Transverse colon (tissue), 4 donors: ENCODE measurements around the gene FGGY. TPM values are rescaled to one million over a fixed set of nuclear protein-coding genes. Genes with fewer than 3 reads are reported as not detected.

Source experiments
- DNase-seq: peaks from one replicate; pipeline ENCODE4 v3.0.0-alpha.2; 2019
- H3K27ac ChIP-seq, 4 donors: fragments of 200-600 bp; sonication (generic); 2 replicates each; pipeline ENCODE4 v1.5.1; 2016 to 2018; ENCODE audit warnings: inconsistent platforms in 4 of 4
- H3K27me3 ChIP-seq: fragments of 200-600 bp; sonication (generic); 2 replicates; pipeline ENCODE4 v1.5.1; 2017; ENCODE audit warnings: inconsistent platforms
- H3K36me3 ChIP-seq, 4 donors: fragments of 200-600 bp; sonication (generic); 2 replicates each; pipeline ENCODE4 v1.5.1; 2017 to 2019; ENCODE audit warnings: inconsistent platforms in 4 of 4
- H3K4me1 ChIP-seq, 4 donors: fragments of 200-600 bp; sonication (generic); 2 replicates each; pipeline ENCODE4 v1.5.1; 2017 to 2020; ENCODE audit warnings: inconsistent platforms in 4 of 4
- H3K4me3 ChIP-seq, 4 donors: fragments of 200-600 bp; sonication (generic); 1 replicate in 1 of 4; 2 replicates in 3 of 4; pipeline versions ENCODE4 v1.5.1 to v1.6.1; 2017 to 2019; ENCODE audit warnings: inconsistent platforms in 4 of 4
- H3K9me3 ChIP-seq, 2 donors: fragments of 200-600 bp; sonication (generic); 2 replicates each; pipeline ENCODE4 v1.5.1; 2017 to 2019; ENCODE audit warnings: inconsistent platforms in 2 of 2
- EP300 ChIP-seq: sonication (generic); formaldehyde crosslinking; IDR thresholded peaks from one replicate; pipeline ENCODE4 v1.6.1; 2017; ENCODE audit warnings: antibody characterized with exemption, low read depth
- POLR2A ChIP-seq: fragments of 450-650 bp; IDR thresholded peaks from one replicate; pipeline ENCODE4 v1.6.1; 2016; ENCODE audit warnings: antibody characterized with exemption, mild to moderate bottlenecking, moderate library complexity
- POLR2AphosphoS5 ChIP-seq, 3 donors: sonication (generic); formaldehyde crosslinking; IDR thresholded peaks; one replicate each; pipeline ENCODE4 v1.6.1; 2016; ENCODE audit warnings: antibody characterized with exemption in 3 of 3
- WGBS, 2 donors: methylation state at CpG; one replicate each; pipeline ENCODE4 v1.1.5; 2018; ENCODE audit warnings: low coverage in 1 of 2; 5-methylcytosine and 5-hydroxymethylcytosine counted together
- in situ Hi-C, 4 donors: fragments of 200-750 bp; cut with MboI; loops; one replicate each; pipeline versions ENCODE4 v1.15.0 to v1.15.1; 2017; ENCODE audit warnings: low sequenced_read_pairs in 3 of 4, low pct_ligation_motif_present in 1 of 4, low pct_unique_long_range_greater_than_20kb in 1 of 4
- intact Hi-C: fragments of 100-400 bp; cut with DNase I; formaldehyde crosslinking; loops from one replicate; pipeline ENCODE4 v1.15.1; 2023; ENCODE audit warnings: low total_unique reads
- total RNA-seq, 4 donors: library from RNA; depleted of rRNA; stranded (reverse); fragments of >200 nt; gene quantifications; one replicate each; pipeline ENCODE4 v1.1.0, GENCODE V29; 2016
- TF ChIP-seq, protein P1 (sequence below), 5 experiments: fragments of 200-600 bp in 3 of 5; fragments of 450-650 bp in 2 of 5; sonication (generic) in 3 of 5; IDR thresholded peaks; 1 replicate in 2 of 5; 2 replicates in 3 of 5; pipeline ENCODE4 v1.5.1; 2016 to 2017; ENCODE audit warnings: antibody characterized with exemption in 5 of 5, inconsistent platforms in 3 of 5, mild to moderate bottlenecking in 2 of 5, moderate library complexity in 1 of 5

FGGY gene
- total RNA-seq, 4 donors from 2014 or later: 18.2 to 97.7 (median 27.1) TPM

DNA sequence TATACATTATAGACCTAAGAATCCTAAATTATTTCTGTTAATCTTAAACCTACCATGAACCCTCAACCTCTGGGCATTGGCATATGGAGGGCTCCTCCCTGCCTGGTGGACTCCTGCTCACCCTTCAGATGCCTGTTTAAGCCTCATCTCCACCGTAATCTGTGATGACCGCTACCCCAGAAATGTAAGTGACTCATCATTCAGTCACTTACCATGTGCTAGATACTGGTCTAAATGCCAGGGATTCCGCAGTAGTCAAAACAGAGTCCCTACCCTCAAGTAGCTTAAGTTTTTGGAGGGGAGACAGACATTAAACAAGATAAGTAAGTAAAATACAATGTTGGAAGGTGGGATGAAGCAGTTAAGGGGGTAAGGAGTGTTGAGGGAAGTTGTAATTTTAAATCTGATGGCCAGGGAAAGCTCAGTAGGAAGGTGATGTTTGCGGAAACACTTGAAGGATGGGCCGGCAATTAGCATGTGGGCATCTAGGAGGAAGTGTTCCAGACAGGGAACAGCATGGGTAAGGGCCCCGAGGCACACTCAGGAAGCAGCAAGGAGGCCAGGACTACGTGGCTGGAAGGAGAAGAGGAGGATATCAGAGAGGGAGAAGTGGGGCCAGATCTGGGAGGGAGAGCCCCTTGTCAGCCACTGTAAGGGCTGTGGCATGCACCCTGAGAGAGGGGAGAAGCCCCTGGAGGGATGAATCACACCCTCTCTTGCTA, 376.1 kb downstream of the FGGY start:
- no peaks in the 10 kb centered on the region for H3K36me3 ChIP-seq
- peaks cover 0 to 26% (median 21%) of the 10 kb centered on the region in 4 donors for H3K4me1 ChIP-seq
- in situ Hi-C loops (no loop called here), intact Hi-C loops (loop anchor here (10.0 kb wide), 1 partner anchor 228 kb away; no protein-coding TSS in a partner anchor)
- peak overlapping the region in 3 of 4 donors; percentile 41 to 76 (median 74) for H3K27ac ChIP-seq
- H3K4me3 ChIP-seq: no peak overlapping the region
- no peaks in the 10 kb centered on the region for H3K9me3 ChIP-seq
- no peaks in the 10 kb centered on the region for H3K27me3 ChIP-seq
- DNase-seq: no peak
- TF ChIP-seq, protein P1, sequence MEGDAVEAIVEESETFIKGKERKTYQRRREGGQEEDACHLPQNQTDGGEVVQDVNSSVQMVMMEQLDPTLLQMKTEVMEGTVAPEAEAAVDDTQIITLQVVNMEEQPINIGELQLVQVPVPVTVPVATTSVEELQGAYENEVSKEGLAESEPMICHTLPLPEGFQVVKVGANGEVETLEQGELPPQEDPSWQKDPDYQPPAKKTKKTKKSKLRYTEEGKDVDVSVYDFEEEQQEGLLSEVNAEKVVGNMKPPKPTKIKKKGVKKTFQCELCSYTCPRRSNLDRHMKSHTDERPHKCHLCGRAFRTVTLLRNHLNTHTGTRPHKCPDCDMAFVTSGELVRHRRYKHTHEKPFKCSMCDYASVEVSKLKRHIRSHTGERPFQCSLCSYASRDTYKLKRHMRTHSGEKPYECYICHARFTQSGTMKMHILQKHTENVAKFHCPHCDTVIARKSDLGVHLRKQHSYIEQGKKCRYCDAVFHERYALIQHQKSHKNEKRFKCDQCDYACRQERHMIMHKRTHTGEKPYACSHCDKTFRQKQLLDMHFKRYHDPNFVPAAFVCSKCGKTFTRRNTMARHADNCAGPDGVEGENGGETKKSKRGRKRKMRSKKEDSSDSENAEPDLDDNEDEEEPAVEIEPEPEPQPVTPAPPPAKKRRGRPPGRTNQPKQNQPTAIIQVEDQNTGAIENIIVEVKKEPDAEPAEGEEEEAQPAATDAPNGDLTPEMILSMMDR (IDR thresholded peaks at IDR 0.05): no peak
- TF ChIP-seq EP300 (no peak), POLR2AphosphoS5 (IDR thresholded peaks at IDR 0.05) (no peak), POLR2A (no peak)
- WGBS, 2 donors: 63 to 72% methylated on average over 5 to 7 of the region's 7 CpGs

DNA sequence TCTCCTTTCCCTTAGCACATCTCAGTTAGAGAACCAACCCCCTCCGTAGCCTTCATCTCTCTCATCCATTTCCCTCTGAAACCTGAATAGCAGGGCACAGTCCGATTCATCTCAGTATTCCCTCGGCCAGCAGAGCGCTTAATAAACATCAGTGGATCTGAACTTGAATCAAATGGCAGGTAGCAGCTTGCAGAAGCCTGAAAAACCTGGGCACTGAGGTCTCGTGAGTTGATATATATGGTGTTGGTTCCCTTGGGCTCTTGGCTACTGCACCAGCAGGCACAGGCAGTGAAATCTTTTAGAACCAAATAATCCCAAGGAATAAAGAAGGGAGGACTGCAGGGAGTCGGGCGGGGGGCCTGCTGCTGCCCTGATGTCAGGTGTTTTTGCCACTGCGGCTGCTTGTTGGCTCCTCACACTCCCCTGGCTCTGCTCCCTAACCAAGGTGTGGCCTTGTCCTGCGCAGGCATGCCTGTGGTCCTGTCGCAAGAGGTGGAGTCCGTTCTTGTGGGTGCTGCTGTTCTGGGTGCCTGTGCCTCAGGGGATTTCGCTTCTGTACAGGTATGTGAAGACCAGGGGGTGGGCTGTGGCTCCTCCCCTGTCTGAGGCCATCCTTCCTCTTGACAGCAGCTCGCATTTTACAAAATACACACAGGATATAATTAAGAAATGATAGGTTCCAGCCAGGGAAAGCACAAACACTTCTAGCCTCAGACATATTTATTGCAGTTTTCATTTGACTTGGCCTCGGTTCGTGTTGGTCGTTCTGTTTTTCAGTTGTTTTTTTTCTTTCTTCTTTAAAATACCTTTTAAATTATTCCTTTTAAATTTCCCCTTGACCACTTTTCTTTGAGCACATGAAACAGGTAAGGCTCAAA, 376.9 kb downstream of the FGGY start:
- H3K27me3 ChIP-seq: no peaks in the 10 kb centered on the region
- in situ Hi-C loops (no loop called here), intact Hi-C loops (loop anchor here (10.0 kb wide), 1 partner anchor 229 kb away; no protein-coding TSS in a partner anchor)
- WGBS, 2 donors: 14 to 51% methylated on average over 4 to 16 of the region's 16 CpGs
- H3K27ac ChIP-seq: peak overlapping the region; percentile 41 to 76 (median 69)
- peak; percentile 42 for DNase-seq
- H3K4me1 ChIP-seq: peaks cover 0 to 29% (median 21%) of the 10 kb centered on the region in 4 donors
- H3K9me3 ChIP-seq: no peaks in the 10 kb centered on the region
- no peaks in the 10 kb centered on the region for H3K36me3 ChIP-seq
- no peak overlapping the region for H3K4me3 ChIP-seq
- TF ChIP-seq, protein P1 (IDR thresholded peaks at IDR 0.05): no peak
- TF ChIP-seq EP300 (no peak), POLR2AphosphoS5 (IDR thresholded peaks at IDR 0.05) (no peak), POLR2A (no peak)

DNA sequence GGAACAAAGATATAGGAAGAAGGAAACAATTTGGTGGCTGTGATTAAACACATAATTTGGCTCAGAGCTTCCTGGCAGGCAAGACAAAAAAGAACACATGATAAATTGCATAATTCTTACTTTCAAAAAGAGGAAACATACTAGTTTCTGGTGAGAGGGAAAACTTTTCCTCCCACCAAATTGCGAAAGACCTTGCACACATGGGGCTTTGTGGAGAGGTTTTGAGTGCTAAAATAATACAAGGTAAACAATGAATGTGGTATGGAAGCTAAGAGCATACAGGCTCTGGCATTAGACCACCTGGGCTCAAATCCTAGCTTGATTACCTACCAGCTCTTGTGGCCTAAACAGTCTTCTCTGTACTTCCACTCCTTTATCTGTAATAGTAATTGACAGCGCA, 377.7 kb downstream of the FGGY start:
- TF ChIP-seq EP300 (no peak), POLR2A (no peak), POLR2AphosphoS5 (IDR thresholded peaks at IDR 0.05) (peak in 2 of 3 donors; percentile 31 to 51)
- TF ChIP-seq, protein P1 (IDR thresholded peaks at IDR 0.05): no peak
- Histone ChIP-seq H3K4me1 (peaks cover 0 to 29% (median 21%) of the 10 kb centered on the region in 4 donors), H3K27me3 (no peaks in the 10 kb centered on the region), H3K4me3 (no peak overlapping the region), H3K27ac (peak overlapping the region; percentile 41 to 76 (median 69)), H3K9me3 (no peaks in the 10 kb centered on the region), H3K36me3 (no peaks in the 10 kb centered on the region)
- intact Hi-C loops: loop anchor here (10.0 kb wide), 1 partner anchor 230 kb away; no protein-coding TSS in a partner anchor
- in situ Hi-C loops: no loop called here
- peak; percentile 8 for DNase-seq
- 62 to 63% methylated on average over 1 to 2 of the region's 2 CpGs for WGBS, 2 donors

DNA sequence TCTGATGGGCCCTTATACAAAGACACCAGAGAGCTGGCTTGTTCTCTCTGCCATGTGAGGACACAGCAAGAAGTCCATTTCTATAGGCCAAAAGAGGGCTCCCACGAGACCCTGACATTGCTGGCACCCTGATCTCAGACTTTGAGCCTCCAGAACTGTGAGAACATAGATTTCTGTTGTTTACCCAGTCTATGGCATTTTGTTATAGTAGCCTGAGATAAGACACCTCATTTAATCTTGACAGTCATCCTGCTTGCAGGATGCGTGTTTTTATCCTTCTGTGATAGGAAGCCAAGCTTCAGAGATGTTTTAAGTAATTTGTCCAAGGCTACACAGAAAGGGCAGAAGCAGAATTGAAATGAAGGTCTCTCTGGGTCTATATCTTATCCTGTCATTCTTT, 379.0 kb downstream of the FGGY start:
- Histone ChIP-seq H3K36me3 (no peaks in the 10 kb centered on the region), H3K4me3 (no peak overlapping the region), H3K27ac (no peak overlapping the region), H3K27me3 (no peaks in the 10 kb centered on the region), H3K4me1 (peaks cover 0 to 29% (median 21%) of the 10 kb centered on the region in 4 donors), H3K9me3 (no peaks in the 10 kb centered on the region)
- WGBS, 2 donors: 87 to 100% methylated on average over 1 to 2 of the region's 2 CpGs
- intact Hi-C loops (loop anchor here (10.0 kb wide), 1 partner anchor 231 kb away; no protein-coding TSS in a partner anchor), in situ Hi-C loops (no loop called here)
- DNase-seq: no peak
- TF ChIP-seq, protein P1 (IDR thresholded peaks at IDR 0.05): no peak
- no peak for TF ChIP-seq POLR2AphosphoS5 (IDR thresholded peaks at IDR 0.05)
- TF ChIP-seq EP300: no peak
- TF ChIP-seq POLR2A: no peak
